NCI-H1092 (cell line): ENCODE results near the gene SIRT3.
"Not testable (repeated sequence)": the region's sequence is repeated elsewhere in the genome, so short reads cannot be mapped to it uniquely, and the experiment has no call there.

Source experiments
- DNase-seq: peaks from one replicate; lab custom pipeline; 2025; lab: John Stamatoyannopoulos, UW

Gene SIRT3

GRCh38 chr11:270451-271318, 34.5 kb upstream of the SIRT3 start:
- no peak for DNase-seq

GRCh38 chr11:269146-269890, 33.2 kb upstream of the SIRT3 start:
- no peak for DNase-seq

- not testable (repeated sequence) for DNase-seq
These were observed 32.6 kb upstream of the SIRT3 start for GRCh38 chr11:268716-269145.

- DNase-seq = no peak
These were observed 31.4 kb upstream of the SIRT3 start for GRCh38 chr11:267491-267994.

GRCh38 chr11:266676-267439, 30.7 kb upstream of the SIRT3 start:
- no peak for DNase-seq

GRCh38 chr11:261624-262023, 25.5 kb upstream of the SIRT3 start:
- no peak for DNase-seq

GRCh38 chr11:259413-259812, 23.3 kb upstream of the SIRT3 start:
- no peak for DNase-seq

GRCh38 chr11:257766-258493, 21.8 kb upstream of the SIRT3 start:
- DNase-seq = no peak

- DNase-seq = no peak
These were observed 21.0 kb upstream of the SIRT3 start for GRCh38 chr11:256952-257737.

- DNase-seq = no peak
These were observed 19.7 kb upstream of the SIRT3 start for GRCh38 chr11:255816-256215.

- DNase-seq = no peak
These were observed 19.0 kb upstream of the SIRT3 start for GRCh38 chr11:255176-255575.

GRCh38 chr11:253886-254270, 17.7 kb upstream of the SIRT3 start:
- no peak for DNase-seq

- no peak for DNase-seq
These were observed 17.2 kb upstream of the SIRT3 start for GRCh38 chr11:253160-253885.

GRCh38 chr11:252666-253065, 16.5 kb upstream of the SIRT3 start:
- DNase-seq = no peak

- no peak for DNase-seq
These were observed 15.4 kb upstream of the SIRT3 start for GRCh38 chr11:251550-251949.

- no peak for DNase-seq
These were observed 14.7 kb upstream of the SIRT3 start for GRCh38 chr11:250740-251299.

- DNase-seq = no peak
These were observed 14.1 kb upstream of the SIRT3 start for GRCh38 chr11:250274-250673.

- DNase-seq = no peak
These were observed 12.9 kb upstream of the SIRT3 start for GRCh38 chr11:249062-249461.

- DNase-seq = no peak
These were observed 8.2 kb upstream of the SIRT3 start for GRCh38 chr11:244376-244775.

GRCh38 chr11:241634-242033, 5.5 kb upstream of the SIRT3 start:
- DNase-seq = no peak
